ENCODE results near the gene KCNQ1.

DNA sequence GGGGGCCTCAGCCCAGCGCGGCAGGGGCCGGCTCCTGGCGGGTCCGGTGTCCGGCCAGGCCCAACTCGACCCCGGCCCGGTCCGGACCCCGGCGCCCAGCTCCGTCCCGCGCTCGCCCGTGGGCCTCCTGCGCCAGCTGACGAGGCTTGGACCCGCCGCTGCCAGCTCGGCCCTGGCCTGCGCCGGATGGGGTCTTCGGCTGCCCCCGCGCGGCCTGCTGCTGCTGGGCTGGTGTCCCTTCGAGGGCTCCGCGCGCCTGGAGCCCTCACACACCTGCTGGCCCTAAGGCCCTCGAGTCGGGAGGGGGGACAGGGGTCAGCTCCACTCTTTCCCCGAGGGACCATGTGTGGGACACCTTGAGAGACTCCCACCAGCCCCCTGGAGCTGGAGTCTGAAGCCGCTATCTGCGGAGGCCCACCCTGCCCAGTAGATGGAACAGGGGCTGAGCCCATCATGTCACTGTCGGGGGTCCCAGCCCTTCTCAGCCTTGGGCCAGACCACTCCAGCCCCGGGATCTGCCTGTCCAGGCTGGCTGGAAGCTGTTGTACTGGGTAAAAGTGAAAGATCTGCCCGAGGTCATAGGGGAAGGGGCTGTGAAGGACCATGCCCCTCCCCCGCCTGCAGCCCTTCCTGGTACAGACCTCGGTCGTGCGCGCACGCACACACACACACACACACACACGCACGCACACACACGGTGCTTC lies 441.5 kb downstream of the KCNQ1 start:
- no peak for TF ChIP-seq EZH2phosphoT487 (IDR thresholded peaks at IDR 0.05; ENCODE audit: unreplicated experiment)
- no peak for TF ChIP-seq POLR2AphosphoS5 (IDR thresholded peaks at IDR 0.05; ENCODE audit: low read depth)
- TF ChIP-seq, protein P1, sequence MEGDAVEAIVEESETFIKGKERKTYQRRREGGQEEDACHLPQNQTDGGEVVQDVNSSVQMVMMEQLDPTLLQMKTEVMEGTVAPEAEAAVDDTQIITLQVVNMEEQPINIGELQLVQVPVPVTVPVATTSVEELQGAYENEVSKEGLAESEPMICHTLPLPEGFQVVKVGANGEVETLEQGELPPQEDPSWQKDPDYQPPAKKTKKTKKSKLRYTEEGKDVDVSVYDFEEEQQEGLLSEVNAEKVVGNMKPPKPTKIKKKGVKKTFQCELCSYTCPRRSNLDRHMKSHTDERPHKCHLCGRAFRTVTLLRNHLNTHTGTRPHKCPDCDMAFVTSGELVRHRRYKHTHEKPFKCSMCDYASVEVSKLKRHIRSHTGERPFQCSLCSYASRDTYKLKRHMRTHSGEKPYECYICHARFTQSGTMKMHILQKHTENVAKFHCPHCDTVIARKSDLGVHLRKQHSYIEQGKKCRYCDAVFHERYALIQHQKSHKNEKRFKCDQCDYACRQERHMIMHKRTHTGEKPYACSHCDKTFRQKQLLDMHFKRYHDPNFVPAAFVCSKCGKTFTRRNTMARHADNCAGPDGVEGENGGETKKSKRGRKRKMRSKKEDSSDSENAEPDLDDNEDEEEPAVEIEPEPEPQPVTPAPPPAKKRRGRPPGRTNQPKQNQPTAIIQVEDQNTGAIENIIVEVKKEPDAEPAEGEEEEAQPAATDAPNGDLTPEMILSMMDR (conservative IDR thresholded peaks at IDR 0.05; ENCODE audit: low read depth in 2 of 2), result peak; percentile 22 to 67; a peak in 3 of 4 replicates
- TF ChIP-seq, protein P2, sequence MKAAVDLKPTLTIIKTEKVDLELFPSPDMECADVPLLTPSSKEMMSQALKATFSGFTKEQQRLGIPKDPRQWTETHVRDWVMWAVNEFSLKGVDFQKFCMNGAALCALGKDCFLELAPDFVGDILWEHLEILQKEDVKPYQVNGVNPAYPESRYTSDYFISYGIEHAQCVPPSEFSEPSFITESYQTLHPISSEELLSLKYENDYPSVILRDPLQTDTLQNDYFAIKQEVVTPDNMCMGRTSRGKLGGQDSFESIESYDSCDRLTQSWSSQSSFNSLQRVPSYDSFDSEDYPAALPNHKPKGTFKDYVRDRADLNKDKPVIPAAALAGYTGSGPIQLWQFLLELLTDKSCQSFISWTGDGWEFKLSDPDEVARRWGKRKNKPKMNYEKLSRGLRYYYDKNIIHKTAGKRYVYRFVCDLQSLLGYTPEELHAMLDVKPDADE (IDR thresholded peaks at IDR 0.05), result no peak
- TF ChIP-seq JUNB (IDR thresholded peaks at IDR 0.05; ENCODE audit: unreplicated experiment), result no peak
- TF ChIP-seq ZNF114 (CRISPR knock-in tag; IDR thresholded peaks at IDR 0.05), result no peak
- no peak for TF ChIP-seq ZNF331 (CRISPR knock-in tag; IDR thresholded peaks at IDR 0.05; ENCODE audit: low read depth)
- no peak for TF ChIP-seq EZH2 (IDR thresholded peaks at IDR 0.05; ENCODE audit: low read depth, unreplicated experiment)
- no peak for TF ChIP-seq NANOG (IDR thresholded peaks at IDR 0.05; ENCODE audit: borderline replicate concordance)
- TF ChIP-seq, protein P3, sequence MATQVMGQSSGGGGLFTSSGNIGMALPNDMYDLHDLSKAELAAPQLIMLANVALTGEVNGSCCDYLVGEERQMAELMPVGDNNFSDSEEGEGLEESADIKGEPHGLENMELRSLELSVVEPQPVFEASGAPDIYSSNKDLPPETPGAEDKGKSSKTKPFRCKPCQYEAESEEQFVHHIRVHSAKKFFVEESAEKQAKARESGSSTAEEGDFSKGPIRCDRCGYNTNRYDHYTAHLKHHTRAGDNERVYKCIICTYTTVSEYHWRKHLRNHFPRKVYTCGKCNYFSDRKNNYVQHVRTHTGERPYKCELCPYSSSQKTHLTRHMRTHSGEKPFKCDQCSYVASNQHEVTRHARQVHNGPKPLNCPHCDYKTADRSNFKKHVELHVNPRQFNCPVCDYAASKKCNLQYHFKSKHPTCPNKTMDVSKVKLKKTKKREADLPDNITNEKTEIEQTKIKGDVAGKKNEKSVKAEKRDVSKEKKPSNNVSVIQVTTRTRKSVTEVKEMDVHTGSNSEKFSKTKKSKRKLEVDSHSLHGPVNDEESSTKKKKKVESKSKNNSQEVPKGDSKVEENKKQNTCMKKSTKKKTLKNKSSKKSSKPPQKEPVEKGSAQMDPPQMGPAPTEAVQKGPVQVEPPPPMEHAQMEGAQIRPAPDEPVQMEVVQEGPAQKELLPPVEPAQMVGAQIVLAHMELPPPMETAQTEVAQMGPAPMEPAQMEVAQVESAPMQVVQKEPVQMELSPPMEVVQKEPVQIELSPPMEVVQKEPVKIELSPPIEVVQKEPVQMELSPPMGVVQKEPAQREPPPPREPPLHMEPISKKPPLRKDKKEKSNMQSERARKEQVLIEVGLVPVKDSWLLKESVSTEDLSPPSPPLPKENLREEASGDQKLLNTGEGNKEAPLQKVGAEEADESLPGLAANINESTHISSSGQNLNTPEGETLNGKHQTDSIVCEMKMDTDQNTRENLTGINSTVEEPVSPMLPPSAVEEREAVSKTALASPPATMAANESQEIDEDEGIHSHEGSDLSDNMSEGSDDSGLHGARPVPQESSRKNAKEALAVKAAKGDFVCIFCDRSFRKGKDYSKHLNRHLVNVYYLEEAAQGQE (IDR thresholded peaks at IDR 0.05; ENCODE audit: unreplicated experiment), result no peak
- TF ChIP-seq CREB1 (CRISPR knock-in tag; IDR thresholded peaks at IDR 0.05; ENCODE audit: low read depth), result no peak
- TF ChIP-seq STAT1 (IDR thresholded peaks at IDR 0.05; ENCODE audit: unreplicated experiment), result no peak

Data from GM23338 (cell line).